Fibroblast of the aortic adventitia (primary cell): ENCODE data around the gene NFATC4. TPM values are rescaled to one million over a fixed set of nuclear protein-coding genes. Genes with fewer than 3 reads are reported as not detected.
A peak's percentile ranks its signal among the peaks of the same experiment; 100 is the strongest.
"Not testable (repeated sequence)": the region's sequence is repeated elsewhere in the genome, so short reads cannot be mapped to it uniquely, and the experiment has no call there.

Experiments used
- DNase-seq: peaks from one replicate; pipeline ENCODE4 v3.0.0-alpha.2; 2010; ENCODE audit warnings: low read depth
- H3K4me3 ChIP-seq: 2 replicates; pipeline ENCODE4 v1.5.1; 2011; ENCODE audit warnings: low read depth, mild to moderate bottlenecking, control low read depth, low read length, moderate library complexity
- CTCF ChIP-seq: IDR thresholded peaks from 2 replicates; pipeline ENCODE4 v1.5.1; 2011; ENCODE audit warnings: mild to moderate bottlenecking, low read length, control low read depth, inconsistent platforms; ENCODE audit not compliant: insufficient read depth
- total RNA-seq: library from RNA; depleted of rRNA; stranded (reverse); fragments of >200 nt; gene quantifications from 2 replicates; pipeline ENCODE4 v1.2.3, GENCODE V29; 2012; ENCODE audit warnings: low replicate concordance

Gene NFATC4
- total RNA-seq, 1 donor, result 77.9 TPM

GRCh38 chr14:24387009-24387345 is 19.0 kb downstream of the NFATC4 start:
- no peak for DNase-seq
- H3K4me3 ChIP-seq, result no peak overlapping the region
- no peak for TF ChIP-seq CTCF

DNA sequence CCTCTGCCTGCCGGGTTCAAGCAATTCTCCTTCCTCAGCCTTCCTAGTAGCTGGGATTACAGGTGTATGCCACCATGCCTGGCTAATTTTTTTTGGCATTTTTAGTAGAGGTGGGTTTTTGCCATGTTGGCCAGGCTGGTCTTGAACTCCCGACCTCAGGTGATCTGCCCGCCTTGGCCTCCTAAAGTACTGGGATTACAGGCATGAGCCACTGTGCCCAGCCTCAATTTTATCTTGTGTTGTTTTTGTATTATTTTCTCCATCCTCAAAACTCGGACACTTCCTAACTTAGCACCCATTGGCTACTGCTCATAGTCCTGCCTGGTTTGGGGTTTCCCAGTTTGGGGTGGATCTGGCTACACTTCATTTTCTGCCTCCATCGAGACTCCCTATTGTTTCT is 19.6 kb downstream of the NFATC4 start:
- H3K4me3 ChIP-seq, DNase-seq: not testable (repeated sequence)

DNA sequence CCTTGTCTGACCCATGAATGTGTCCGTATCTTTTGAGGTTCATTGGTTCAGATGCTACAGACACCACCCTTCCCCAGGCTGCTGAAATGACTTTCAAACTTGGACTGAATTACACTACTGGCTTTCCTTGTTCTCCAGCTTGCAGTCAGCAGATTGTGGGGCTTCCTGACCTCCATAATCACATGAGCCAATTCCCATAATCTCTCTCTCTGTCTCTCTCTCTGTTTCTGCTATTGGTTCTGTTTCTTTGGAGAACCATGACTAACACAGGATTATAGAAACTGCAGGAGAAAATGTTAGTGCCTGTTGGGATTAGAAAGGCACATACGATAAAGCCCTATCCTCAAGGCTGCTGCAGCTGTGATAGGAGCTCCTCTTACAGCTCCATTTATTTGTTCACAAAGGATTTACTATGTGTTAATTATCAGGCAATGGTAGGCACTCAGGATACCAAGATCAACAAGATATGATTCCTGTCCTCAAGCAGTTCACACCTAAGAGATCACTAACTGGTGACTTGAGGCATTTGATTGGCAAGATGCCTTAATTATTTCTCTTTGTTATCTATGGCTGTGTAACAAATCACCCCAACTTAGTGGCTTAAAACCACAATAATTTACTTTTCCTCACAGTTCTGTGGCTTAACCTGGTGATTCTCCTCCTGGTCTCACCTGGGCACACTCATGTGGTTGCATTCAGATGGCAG is 20.6 kb downstream of the NFATC4 start:
- no peak for TF ChIP-seq CTCF
- DNase-seq, result peak; percentile 25
- no peak overlapping the region for H3K4me3 ChIP-seq

- TF ChIP-seq CTCF, result no peak
- peak; percentile 72 for DNase-seq
- no peak overlapping the region for H3K4me3 ChIP-seq
Measured at GRCh38 chr14:24389226-24389848, 21.4 kb downstream of the NFATC4 start.

DNA sequence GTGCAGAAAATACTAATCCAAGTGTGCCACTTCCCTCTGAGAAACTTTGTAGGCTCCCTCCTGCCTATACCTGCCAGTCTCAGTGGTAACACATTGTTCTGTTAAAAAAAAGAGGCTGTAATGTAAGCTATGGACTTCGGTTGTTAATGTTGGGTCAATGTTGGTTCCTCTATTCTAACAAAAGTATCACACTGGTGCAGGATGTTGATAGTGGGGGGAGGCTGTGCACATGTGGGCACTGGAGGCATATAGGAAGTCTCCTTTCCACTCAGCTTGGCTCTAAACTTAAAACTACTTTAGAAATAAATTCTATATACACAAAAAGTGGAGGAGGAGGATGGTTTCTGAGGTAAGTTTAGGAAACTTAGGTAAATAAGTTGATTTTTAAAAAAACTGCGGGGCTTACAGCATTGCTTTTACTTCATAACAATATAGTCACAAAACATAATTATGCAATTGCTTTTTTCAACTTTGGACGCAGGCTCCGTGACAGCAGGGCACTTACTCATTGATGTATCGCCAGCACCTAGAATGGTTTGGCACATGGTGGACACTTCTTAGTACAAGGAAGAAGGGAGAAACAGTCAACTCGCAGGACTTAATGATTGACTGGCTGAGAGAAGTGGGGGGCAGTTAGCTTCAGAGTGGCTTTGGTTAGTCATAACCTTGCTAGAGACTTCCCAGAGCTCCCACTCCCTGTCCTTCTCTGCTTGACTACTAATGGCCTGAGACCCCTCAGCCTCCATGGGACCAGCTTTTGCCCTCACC is 22.9 kb downstream of the NFATC4 start:
- no peak for DNase-seq
- TF ChIP-seq CTCF, result no peak

DNA sequence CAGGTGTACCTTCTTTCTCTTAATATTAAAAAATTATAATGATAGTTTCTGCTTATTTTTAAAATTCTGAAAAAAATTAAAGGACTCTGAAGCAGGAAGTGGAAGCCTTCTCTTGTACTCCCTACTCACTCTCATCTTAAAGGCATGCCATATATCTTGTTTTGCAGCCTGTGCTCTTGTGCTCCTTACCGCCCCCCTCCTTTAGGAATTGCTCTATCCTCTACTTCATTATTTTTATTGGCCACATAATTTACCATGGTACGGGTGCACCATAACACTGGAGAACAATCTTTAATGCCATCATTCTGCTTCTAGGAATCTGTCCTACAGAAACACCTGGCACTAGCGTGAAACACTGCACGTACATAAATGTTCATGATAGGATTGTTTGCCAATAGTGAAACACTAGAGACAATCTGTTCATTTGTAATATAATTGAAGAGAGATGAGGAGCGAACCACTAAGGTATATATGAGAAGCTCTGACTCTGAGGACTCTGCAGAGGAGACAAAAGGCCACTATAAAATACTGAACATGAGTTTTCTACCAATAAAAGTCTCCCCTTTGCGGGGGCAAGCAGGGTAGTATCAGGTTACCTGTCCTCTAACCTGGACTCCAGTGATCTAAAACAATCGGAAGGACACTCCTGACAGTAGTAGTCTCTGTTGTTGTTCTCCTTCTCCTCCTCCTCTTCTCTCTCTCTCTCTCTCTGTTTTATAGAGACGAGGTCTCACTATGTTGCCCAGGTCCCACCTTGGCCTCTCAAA is 24.5 kb downstream of the NFATC4 start:
- DNase-seq, result peak; percentile 57
- H3K4me3 ChIP-seq, result no peak overlapping the region
- peak; percentile 22 for TF ChIP-seq CTCF

More for the DNA sequence above, 22.9 kb downstream of the NFATC4 start:
- H3K4me3 ChIP-seq, result no peak overlapping the region
